ENCODE results near the gene RALGPS1. TPM values are rescaled to one million over a fixed set of nuclear protein-coding genes. Genes with fewer than 3 reads are reported as not detected.

The RALGPS1 gene
- total and polyA plus RNA-seq, 2 donors (not counting 1 experiment from before 2014, with no cell fraction given): 19.7 to 39.9 TPM

- H3K27ac Mint-ChIP-seq: no peak overlapping the region
Measured at GRCh38 chr9:127035948-127036347, 121.4 kb downstream of the RALGPS1 start.

DNA sequence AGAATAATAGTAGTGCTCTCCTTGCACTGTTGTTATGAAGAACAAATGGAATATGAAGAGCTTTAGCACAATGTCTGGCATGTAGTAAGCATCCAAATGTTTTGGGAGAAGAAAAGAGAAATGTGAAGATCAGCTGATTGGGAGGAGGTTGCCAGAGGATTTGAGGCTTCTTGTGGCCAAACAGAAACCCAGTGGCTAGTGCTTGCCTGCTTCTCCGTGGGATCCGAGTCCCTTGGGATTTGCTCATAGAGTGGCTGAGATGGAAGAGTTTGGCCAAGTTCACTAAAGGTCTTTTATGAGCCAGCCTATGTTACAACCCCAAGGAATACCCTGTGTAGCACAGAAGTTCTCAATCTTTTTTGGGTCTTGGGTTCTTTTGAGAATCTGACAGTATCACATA lies 121.9 kb downstream of the RALGPS1 start:
- intact Hi-C loops (cut with micrococcal nuclease): no loop called here
- Histone ChIP-seq H3K79me2 (ENCODE audit: control insufficient read depth, insufficient read depth, low read length) (no peaks in the 10 kb centered on the region), H3K36me3 (replicated peaks in 1 of 2; ENCODE audit: control extremely low read depth in 1 of 2, control insufficient read depth in 1 of 2, extremely low read depth in 1 of 2, insufficient read depth in 2 of 2, low read length in 1 of 2) (peaks cover 0 to 18% of the 10 kb centered on the region in 2 experiments), H3K4me1 (ENCODE audit: control insufficient read depth in 2 of 2, insufficient read depth in 2 of 2, low read length in 2 of 2) (no peaks in the 10 kb centered on the region), H3K4me3 (ENCODE audit: control extremely low read depth in 1 of 5, extremely low read depth in 1 of 5, insufficient read depth in 1 of 5, low read depth in 2 of 5, low read length in 4 of 5) (no peak overlapping the region), H3K9ac (ENCODE audit: low read length) (no peak overlapping the region), H3K27ac (ENCODE audit: low read length in 2 of 2) (no peak overlapping the region), H3K9me3 (ENCODE audit: control extremely low read depth in 1 of 3, control insufficient read depth in 2 of 3, insufficient read depth in 1 of 3, low read length in 2 of 3) (no peaks in the 10 kb centered on the region), H2AFZ (ENCODE audit: insufficient read depth, low read depth, low read length, poor library complexity, severe bottlenecking) (no peak overlapping the region), H3K27me3 (replicated peaks in 1 of 4; ENCODE audit: control extremely low read depth in 1 of 4, control insufficient read depth in 3 of 4, insufficient read depth in 4 of 4, low read length in 3 of 4) (no peaks in the 10 kb centered on the region), H4K20me1 (ENCODE audit: control insufficient read depth, insufficient read depth, low read length, poor library complexity, severe bottlenecking) (no peaks in the 10 kb centered on the region), H3K4me2 (replicated peaks; ENCODE audit: low read depth, low read length, poor library complexity, severe bottlenecking) (no peak overlapping the region)
- POLR2A ChIA-PET: no interaction called here
- no peaks in the 10 kb centered on the region for H3K27me3 Mint-ChIP-seq
- WGBS (ENCODE audit: insufficient coverage): 93% methylated on average over 2 of the region's 2 CpGs
- H3K4me3 Mint-ChIP-seq: no peak overlapping the region
- CTCF ChIA-PET: no interaction called here
- no peak overlapping the region for H3K27ac Mint-ChIP-seq
- H3K9me3 Mint-ChIP-seq (ENCODE audit: insufficient read depth): no peaks in the 10 kb centered on the region
- DNase-seq (no peak), ATAC-seq (ENCODE audit: low read depth) (no peak)
- H3K4me1 Mint-ChIP-seq: no peaks in the 10 kb centered on the region
- TF ChIP-seq, protein P1, sequence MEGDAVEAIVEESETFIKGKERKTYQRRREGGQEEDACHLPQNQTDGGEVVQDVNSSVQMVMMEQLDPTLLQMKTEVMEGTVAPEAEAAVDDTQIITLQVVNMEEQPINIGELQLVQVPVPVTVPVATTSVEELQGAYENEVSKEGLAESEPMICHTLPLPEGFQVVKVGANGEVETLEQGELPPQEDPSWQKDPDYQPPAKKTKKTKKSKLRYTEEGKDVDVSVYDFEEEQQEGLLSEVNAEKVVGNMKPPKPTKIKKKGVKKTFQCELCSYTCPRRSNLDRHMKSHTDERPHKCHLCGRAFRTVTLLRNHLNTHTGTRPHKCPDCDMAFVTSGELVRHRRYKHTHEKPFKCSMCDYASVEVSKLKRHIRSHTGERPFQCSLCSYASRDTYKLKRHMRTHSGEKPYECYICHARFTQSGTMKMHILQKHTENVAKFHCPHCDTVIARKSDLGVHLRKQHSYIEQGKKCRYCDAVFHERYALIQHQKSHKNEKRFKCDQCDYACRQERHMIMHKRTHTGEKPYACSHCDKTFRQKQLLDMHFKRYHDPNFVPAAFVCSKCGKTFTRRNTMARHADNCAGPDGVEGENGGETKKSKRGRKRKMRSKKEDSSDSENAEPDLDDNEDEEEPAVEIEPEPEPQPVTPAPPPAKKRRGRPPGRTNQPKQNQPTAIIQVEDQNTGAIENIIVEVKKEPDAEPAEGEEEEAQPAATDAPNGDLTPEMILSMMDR (IDR thresholded peaks at IDR 0.05): no peak
- no peak for TF ChIP-seq EZH2 (IDR thresholded peaks at IDR 0.05; ENCODE audit: borderline replicate concordance, insufficient read depth, low read depth, low read length, poor library complexity, severe bottlenecking)

More at GRCh38 chr9:127035948-127036347, 121.4 kb downstream of the RALGPS1 start:
- Histone ChIP-seq H3K4me3 (ENCODE audit: control extremely low read depth in 1 of 5, extremely low read depth in 1 of 5, insufficient read depth in 1 of 5, low read depth in 2 of 5, low read length in 4 of 5) (no peak overlapping the region), H3K79me2 (ENCODE audit: control insufficient read depth, insufficient read depth, low read length) (no peaks in the 10 kb centered on the region), H4K20me1 (ENCODE audit: control insufficient read depth, insufficient read depth, low read length, poor library complexity, severe bottlenecking) (no peaks in the 10 kb centered on the region), H3K9me3 (ENCODE audit: control extremely low read depth in 1 of 3, control insufficient read depth in 2 of 3, insufficient read depth in 1 of 3, low read length in 2 of 3) (no peaks in the 10 kb centered on the region), H3K27me3 (replicated peaks in 1 of 4; ENCODE audit: control extremely low read depth in 1 of 4, control insufficient read depth in 3 of 4, insufficient read depth in 4 of 4, low read length in 3 of 4) (no peaks in the 10 kb centered on the region), H3K9ac (ENCODE audit: low read length) (no peak overlapping the region), H3K27ac (ENCODE audit: low read length in 2 of 2) (no peak overlapping the region), H2AFZ (ENCODE audit: insufficient read depth, low read depth, low read length, poor library complexity, severe bottlenecking) (no peak overlapping the region), H3K4me2 (replicated peaks; ENCODE audit: low read depth, low read length, poor library complexity, severe bottlenecking) (no peak overlapping the region), H3K36me3 (replicated peaks in 1 of 2; ENCODE audit: control extremely low read depth in 1 of 2, control insufficient read depth in 1 of 2, extremely low read depth in 1 of 2, insufficient read depth in 2 of 2, low read length in 1 of 2) (peaks cover 0 to 18% of the 10 kb centered on the region in 2 experiments), H3K4me1 (ENCODE audit: control insufficient read depth in 2 of 2, insufficient read depth in 2 of 2, low read length in 2 of 2) (no peaks in the 10 kb centered on the region)
- intact Hi-C loops (cut with micrococcal nuclease): no loop called here
- TF ChIP-seq EZH2 (IDR thresholded peaks at IDR 0.05; ENCODE audit: borderline replicate concordance, insufficient read depth, low read depth, low read length, poor library complexity, severe bottlenecking): no peak
- TF ChIP-seq, protein P1 (IDR thresholded peaks at IDR 0.05): no peak
- WGBS (ENCODE audit: insufficient coverage): 97% methylated on average over 2 of the region's 4 CpGs
- CTCF ChIA-PET: no interaction called here
- Mint-ChIP-seq H3K9me3 (ENCODE audit: insufficient read depth) (no peaks in the 10 kb centered on the region), H3K4me1 (no peaks in the 10 kb centered on the region), H3K4me3 (no peak overlapping the region), H3K27me3 (no peaks in the 10 kb centered on the region)
- DNase-seq (no peak), ATAC-seq (ENCODE audit: low read depth) (no peak)
- POLR2A ChIA-PET: no interaction called here

All from B cell (primary cell).